ENCODE data around the gene SORCS2.

Gene SORCS2

DNA sequence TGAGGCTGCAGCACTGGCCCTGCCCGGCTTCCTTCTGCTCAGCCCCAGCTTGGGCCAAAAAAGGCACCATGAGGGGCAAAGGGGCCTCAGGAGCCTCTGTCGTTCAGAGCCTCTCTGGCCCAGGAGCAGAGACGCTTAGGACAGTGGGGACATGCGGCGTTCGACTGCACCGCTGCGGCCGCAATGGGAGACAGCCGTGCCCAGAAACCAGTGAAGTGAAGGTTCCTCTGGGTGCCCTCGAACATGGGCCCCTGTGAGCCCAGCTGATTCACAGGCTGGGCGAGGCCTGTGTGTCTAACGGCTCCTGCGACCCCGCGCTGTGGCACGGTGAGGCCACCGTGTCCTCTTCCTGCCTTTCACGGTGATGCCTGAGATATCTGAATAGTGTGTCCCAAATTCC is 512.3 kb downstream of the SORCS2 start:
- Histone ChIP-seq H3K4me1 (ENCODE audit: insufficient read depth, low read length) (peaks cover 4% of the 10 kb centered on the region; the same call in 1 of the 2 replicates), H3K27ac (ENCODE audit: low read length) (no peak overlapping the region), H3K36me3 (ENCODE audit: insufficient read depth, low read depth, low read length) (no peaks in the 10 kb centered on the region), H3K9ac (ENCODE audit: low read depth, low read length) (no peak overlapping the region), H3K9me3 (ENCODE audit: insufficient read depth, low read depth, low read length) (no peaks in the 10 kb centered on the region), H3K4me3 (ENCODE audit: low read length) (no peak overlapping the region), H3K27me3 (ENCODE audit: insufficient read depth, low read length) (no peaks in the 10 kb centered on the region)

GRCh38 chr4:7705062-7705461 is 512.7 kb downstream of the SORCS2 start:
- no peaks in the 10 kb centered on the region for H3K9me3 ChIP-seq (ENCODE audit: insufficient read depth, low read depth, low read length)
- no peak overlapping the region for H3K9ac ChIP-seq (ENCODE audit: low read depth, low read length)
- no peak overlapping the region for H3K4me3 ChIP-seq (ENCODE audit: low read length)
- peaks cover 4% of the 10 kb centered on the region; the same call in 1 of the 2 replicates for H3K4me1 ChIP-seq (ENCODE audit: insufficient read depth, low read length)
- no peaks in the 10 kb centered on the region for H3K27me3 ChIP-seq (ENCODE audit: insufficient read depth, low read length)
- no peak overlapping the region for H3K27ac ChIP-seq (ENCODE audit: low read length)
- H3K36me3 ChIP-seq (ENCODE audit: insufficient read depth, low read depth, low read length): no peaks in the 10 kb centered on the region

DNA sequence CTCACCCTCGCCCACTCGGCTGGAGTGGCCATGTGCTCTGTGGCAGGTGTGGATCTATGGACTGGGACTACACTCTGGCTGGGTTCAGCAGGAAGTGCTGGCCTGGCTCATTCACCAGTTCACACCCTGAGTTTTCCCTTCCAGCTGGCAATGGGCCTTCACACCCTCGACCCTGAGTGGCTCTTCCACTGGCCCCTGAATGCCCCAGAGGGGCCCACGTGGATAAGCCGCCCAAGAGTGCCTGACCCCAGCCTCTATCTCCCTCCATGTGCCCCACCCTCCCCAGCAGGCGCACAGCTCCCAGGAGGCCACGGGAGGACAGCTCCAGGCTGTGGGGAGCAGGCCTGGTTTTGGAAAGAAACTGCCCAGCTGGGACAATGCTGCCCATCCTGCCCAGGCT is 513.3 kb downstream of the SORCS2 start:
- Histone ChIP-seq H3K9me3 (ENCODE audit: insufficient read depth, low read depth, low read length) (no peaks in the 10 kb centered on the region), H3K27me3 (ENCODE audit: insufficient read depth, low read length) (no peaks in the 10 kb centered on the region), H3K4me3 (ENCODE audit: low read length) (no peak overlapping the region), H3K36me3 (ENCODE audit: insufficient read depth, low read depth, low read length) (no peaks in the 10 kb centered on the region), H3K4me1 (ENCODE audit: insufficient read depth, low read length) (peaks cover 4% of the 10 kb centered on the region; the same call in 1 of the 2 replicates), H3K27ac (ENCODE audit: low read length) (no peak overlapping the region), H3K9ac (ENCODE audit: low read depth, low read length) (no peak overlapping the region)

DNA sequence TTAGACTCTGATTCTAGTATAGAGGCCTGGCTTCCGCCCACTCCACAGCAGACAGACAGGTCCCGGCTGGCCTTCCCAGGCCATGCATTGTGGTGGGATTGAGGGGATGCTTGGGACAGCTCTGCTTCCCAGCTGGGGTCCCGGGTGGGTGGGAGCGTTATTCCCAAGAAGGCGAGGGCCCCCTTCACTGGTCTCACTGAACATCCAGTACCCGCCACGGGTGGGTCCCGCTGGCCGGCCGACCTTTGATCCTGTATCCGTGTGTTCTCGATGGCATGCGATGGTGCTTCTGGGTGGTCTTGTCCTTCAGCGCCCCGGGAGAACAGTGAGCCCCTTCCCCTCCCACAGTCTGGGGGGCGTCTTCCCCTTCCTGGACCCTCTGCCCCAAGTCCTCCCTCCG is 515.9 kb downstream of the SORCS2 start:
- Histone ChIP-seq H3K9me3 (ENCODE audit: insufficient read depth, low read depth, low read length) (no peaks in the 10 kb centered on the region), H3K27ac (ENCODE audit: low read length) (no peak overlapping the region), H3K27me3 (ENCODE audit: insufficient read depth, low read length) (no peaks in the 10 kb centered on the region), H3K36me3 (ENCODE audit: insufficient read depth, low read depth, low read length) (no peaks in the 10 kb centered on the region), H3K9ac (ENCODE audit: low read depth, low read length) (no peak overlapping the region), H3K4me1 (ENCODE audit: insufficient read depth, low read length) (no peaks in the 10 kb centered on the region), H3K4me3 (ENCODE audit: low read length) (no peak overlapping the region)

DNA sequence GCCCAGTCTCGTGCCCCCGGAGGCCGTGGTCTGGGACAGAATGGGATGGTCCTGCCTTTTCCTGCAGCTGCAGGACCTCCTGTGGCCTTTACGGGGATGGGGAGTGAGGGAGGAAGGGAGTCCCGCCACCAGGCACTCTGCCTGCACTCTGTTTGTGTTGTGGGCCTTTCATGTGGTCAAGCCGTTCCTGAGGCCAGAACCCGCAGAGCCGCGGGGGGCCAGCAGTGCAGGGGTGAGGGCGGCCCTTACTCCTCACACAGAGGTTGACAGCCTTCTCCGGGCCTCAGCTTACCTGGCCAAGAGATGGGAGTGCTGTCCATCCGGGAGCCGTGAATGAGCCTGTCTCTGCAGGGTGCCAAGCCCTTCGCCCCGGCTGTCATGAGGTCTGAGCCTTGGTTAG is 516.6 kb downstream of the SORCS2 start:
- H3K36me3 ChIP-seq (ENCODE audit: insufficient read depth, low read depth, low read length): no peaks in the 10 kb centered on the region
- H3K27me3 ChIP-seq (ENCODE audit: insufficient read depth, low read length): no peaks in the 10 kb centered on the region
- no peaks in the 10 kb centered on the region for H3K4me1 ChIP-seq (ENCODE audit: insufficient read depth, low read length)
- no peak overlapping the region for H3K9ac ChIP-seq (ENCODE audit: low read depth, low read length)
- H3K27ac ChIP-seq (ENCODE audit: low read length): no peak overlapping the region
- H3K4me3 ChIP-seq (ENCODE audit: low read length): no peak overlapping the region
- H3K9me3 ChIP-seq (ENCODE audit: insufficient read depth, low read depth, low read length): no peaks in the 10 kb centered on the region

- Histone ChIP-seq H3K27ac (ENCODE audit: low read length) (no peak overlapping the region), H3K27me3 (ENCODE audit: insufficient read depth, low read length) (no peaks in the 10 kb centered on the region), H3K4me3 (ENCODE audit: low read length) (no peak overlapping the region), H3K9ac (ENCODE audit: low read depth, low read length) (no peak overlapping the region), H3K9me3 (ENCODE audit: insufficient read depth, low read depth, low read length) (no peaks in the 10 kb centered on the region), H3K36me3 (ENCODE audit: insufficient read depth, low read depth, low read length) (no peaks in the 10 kb centered on the region), H3K4me1 (ENCODE audit: insufficient read depth, low read length) (no peaks in the 10 kb centered on the region)
Observed at GRCh38 chr4:7709431-7709830, 517.1 kb downstream of the SORCS2 start.

DNA sequence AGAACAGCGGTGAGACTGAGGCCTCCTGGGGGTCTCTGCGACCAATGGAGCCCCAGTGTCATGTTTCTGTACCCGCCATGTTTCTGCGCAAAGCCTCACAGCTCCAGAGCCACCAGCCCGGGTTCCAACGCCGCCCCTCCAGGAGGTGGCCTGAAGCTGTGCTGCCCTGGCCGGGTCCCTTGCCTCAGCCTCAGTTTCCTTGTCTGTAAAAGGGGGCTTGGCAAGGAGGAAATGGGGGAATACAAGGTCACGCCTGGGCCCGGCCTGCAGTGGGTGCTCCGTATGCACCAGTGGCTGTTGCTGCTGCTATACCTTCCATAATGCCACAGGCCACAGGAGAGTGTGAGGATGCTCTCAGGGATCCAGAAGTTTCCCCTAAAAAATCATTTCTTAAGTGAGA is 517.8 kb downstream of the SORCS2 start:
- Histone ChIP-seq H3K4me3 (ENCODE audit: low read length) (no peak overlapping the region), H3K27me3 (ENCODE audit: insufficient read depth, low read length) (no peaks in the 10 kb centered on the region)

GRCh38 chr4:7710576-7711306 is 518.4 kb downstream of the SORCS2 start:
- Histone ChIP-seq H3K27ac (ENCODE audit: low read length) (no peak overlapping the region), H3K36me3 (ENCODE audit: insufficient read depth, low read depth, low read length) (no peaks in the 10 kb centered on the region), H3K4me3 (ENCODE audit: low read length) (no peak overlapping the region), H3K4me1 (ENCODE audit: insufficient read depth, low read length) (no peaks in the 10 kb centered on the region), H3K9ac (ENCODE audit: low read depth, low read length) (no peak overlapping the region), H3K9me3 (ENCODE audit: insufficient read depth, low read depth, low read length) (no peaks in the 10 kb centered on the region), H3K27me3 (ENCODE audit: insufficient read depth, low read length) (no peaks in the 10 kb centered on the region)

More for the DNA sequence above, 517.8 kb downstream of the SORCS2 start:
- H3K9ac ChIP-seq (ENCODE audit: low read depth, low read length): no peak overlapping the region
- H3K36me3 ChIP-seq (ENCODE audit: insufficient read depth, low read depth, low read length): no peaks in the 10 kb centered on the region
- no peaks in the 10 kb centered on the region for H3K4me1 ChIP-seq (ENCODE audit: insufficient read depth, low read length)
- H3K27ac ChIP-seq (ENCODE audit: low read length): no peak overlapping the region
- H3K9me3 ChIP-seq (ENCODE audit: insufficient read depth, low read depth, low read length): no peaks in the 10 kb centered on the region

DNA sequence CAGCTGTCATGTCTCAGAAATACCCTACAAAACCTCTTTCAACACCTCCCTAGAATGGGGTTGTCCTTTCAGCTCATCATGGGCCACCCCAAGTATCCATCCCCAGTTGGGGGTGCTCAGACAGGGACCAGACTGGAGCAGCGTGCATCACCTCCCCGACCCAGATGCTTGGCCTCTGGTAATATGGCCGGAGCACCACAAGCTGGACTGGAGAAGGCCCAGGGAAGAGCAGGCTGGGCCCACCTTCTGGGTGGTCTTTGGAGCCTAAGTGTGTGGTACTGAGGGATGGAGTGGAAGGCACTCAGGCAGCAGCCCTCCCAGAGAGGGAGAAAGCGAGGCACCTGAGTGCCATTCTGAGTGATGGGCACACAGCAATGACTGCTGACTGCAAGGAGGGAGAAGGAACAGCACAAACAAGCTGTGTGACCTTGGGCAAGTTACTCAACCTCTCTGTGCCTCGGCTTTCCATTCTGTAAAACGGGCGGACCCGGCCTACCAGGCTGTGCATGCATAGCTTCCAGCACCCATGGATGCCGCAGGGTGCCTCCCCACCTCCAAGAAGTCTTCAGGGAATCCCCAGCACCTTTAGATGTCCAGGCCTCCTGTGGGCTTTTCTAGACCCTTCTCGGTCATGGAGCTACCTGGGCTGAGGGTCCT is 519.1 kb downstream of the SORCS2 start:
- Histone ChIP-seq H3K9ac (ENCODE audit: low read depth, low read length) (no peak overlapping the region), H3K4me1 (ENCODE audit: insufficient read depth, low read length) (no peaks in the 10 kb centered on the region), H3K9me3 (ENCODE audit: insufficient read depth, low read depth, low read length) (no peaks in the 10 kb centered on the region), H3K27ac (ENCODE audit: low read length) (no peak overlapping the region), H3K36me3 (ENCODE audit: insufficient read depth, low read depth, low read length) (no peaks in the 10 kb centered on the region), H3K27me3 (ENCODE audit: insufficient read depth, low read length) (no peaks in the 10 kb centered on the region), H3K4me3 (ENCODE audit: low read length) (no peak overlapping the region)

DNA sequence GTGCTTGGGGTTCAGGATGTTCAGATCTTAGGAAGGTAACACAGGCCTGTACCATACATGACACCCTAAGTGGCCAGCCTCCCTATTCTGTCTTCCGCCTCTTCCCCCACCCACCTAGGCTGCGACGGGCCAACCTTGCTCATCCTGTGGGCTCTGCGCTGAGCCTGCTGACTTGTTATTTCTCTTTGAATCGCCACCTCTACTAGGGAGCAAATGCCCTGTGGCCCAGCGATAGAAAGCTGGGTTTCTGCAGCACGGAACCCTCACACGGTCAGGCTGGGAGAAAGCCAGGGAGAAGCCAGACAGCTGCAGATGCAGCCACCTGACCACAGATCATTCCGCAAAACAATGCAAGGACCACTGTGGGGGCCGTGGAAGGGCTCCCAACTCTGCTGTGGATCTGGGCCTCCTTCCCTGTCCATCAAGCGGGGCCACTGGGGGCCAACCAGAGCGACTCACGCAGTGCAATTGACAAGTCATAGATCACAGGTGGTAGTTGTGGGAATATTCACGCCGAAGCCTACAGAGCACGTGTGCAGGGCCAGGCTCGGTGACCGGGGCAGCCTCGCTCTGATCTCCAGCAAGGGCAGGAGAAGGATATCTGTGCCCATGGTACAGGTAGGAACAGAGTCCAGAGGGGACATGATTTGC is 519.8 kb downstream of the SORCS2 start:
- Histone ChIP-seq H3K27me3 (ENCODE audit: insufficient read depth, low read length) (no peaks in the 10 kb centered on the region), H3K9me3 (ENCODE audit: insufficient read depth, low read depth, low read length) (no peaks in the 10 kb centered on the region), H3K9ac (ENCODE audit: low read depth, low read length) (no peak overlapping the region), H3K4me1 (ENCODE audit: insufficient read depth, low read length) (no peaks in the 10 kb centered on the region), H3K4me3 (ENCODE audit: low read length) (no peak overlapping the region), H3K36me3 (ENCODE audit: insufficient read depth, low read depth, low read length) (no peaks in the 10 kb centered on the region), H3K27ac (ENCODE audit: low read length) (no peak overlapping the region)

- H3K27ac ChIP-seq (ENCODE audit: low read length): no peak overlapping the region
- no peaks in the 10 kb centered on the region for H3K36me3 ChIP-seq (ENCODE audit: insufficient read depth, low read depth, low read length)
- no peaks in the 10 kb centered on the region for H3K9me3 ChIP-seq (ENCODE audit: insufficient read depth, low read depth, low read length)
- no peak overlapping the region for H3K9ac ChIP-seq (ENCODE audit: low read depth, low read length)
- H3K4me3 ChIP-seq (ENCODE audit: low read length): no peak overlapping the region
- no peaks in the 10 kb centered on the region for H3K4me1 ChIP-seq (ENCODE audit: insufficient read depth, low read length)
- H3K27me3 ChIP-seq (ENCODE audit: insufficient read depth, low read length): peaks cover under 1% of the 10 kb centered on the region; the same call in 1 of the 2 replicates
Observed at GRCh38 chr4:7713757-7714156, 521.4 kb downstream of the SORCS2 start.

- Histone ChIP-seq H3K4me1 (ENCODE audit: insufficient read depth, low read length) (no peaks in the 10 kb centered on the region), H3K9me3 (ENCODE audit: insufficient read depth, low read depth, low read length) (no peaks in the 10 kb centered on the region), H3K27me3 (ENCODE audit: insufficient read depth, low read length) (peaks cover 5% of the 10 kb centered on the region), H3K9ac (ENCODE audit: low read depth, low read length) (no peak overlapping the region), H3K27ac (ENCODE audit: low read length) (no peak overlapping the region), H3K36me3 (ENCODE audit: insufficient read depth, low read depth, low read length) (no peaks in the 10 kb centered on the region), H3K4me3 (ENCODE audit: low read length) (no peak overlapping the region)
Observed at GRCh38 chr4:7714176-7714575, 521.8 kb downstream of the SORCS2 start.

Data from iPS-20b (cell line).